ENCODE results near the gene AGER.
"Not testable (repeated sequence)": the region's sequence is repeated elsewhere in the genome, so short reads cannot be mapped to it uniquely, and the experiment has no call there.

Gene AGER

DNA sequence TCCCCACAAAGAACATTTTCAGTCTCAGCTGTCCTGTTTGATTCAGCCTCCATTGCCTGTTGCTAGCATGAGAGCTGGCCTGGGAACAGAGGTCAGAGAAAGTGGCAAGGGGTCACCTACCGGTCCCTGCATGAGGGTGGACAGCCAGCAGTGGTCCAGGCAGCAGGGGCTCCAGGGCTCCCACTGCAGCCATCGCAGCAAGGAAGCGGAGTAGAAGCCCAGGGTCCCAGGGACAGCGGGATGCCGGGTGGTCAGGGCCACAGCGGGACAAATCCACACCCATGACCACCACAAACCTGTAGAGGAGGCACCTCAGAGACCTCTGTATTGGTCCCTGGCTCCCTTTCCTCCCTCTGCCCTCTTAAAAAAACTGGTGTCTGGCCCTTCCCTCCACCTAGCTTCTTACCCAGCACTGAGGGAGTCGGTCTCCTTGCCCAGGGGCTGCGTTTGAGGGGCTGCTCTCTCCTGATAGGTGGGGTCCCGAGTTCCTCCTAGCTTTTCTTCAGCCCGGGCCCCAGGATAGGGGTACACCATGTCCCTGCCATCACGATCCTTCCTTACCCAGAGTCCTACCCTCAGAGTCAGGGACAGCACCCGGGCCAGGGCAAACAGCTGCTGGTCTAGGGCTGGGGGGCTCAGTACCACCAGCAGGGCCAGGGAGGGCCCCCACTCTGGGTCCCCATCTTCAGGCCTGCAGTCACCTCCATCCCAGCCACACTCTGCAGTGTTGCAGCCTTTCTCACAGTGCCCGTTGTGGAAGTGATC is 16.8 kb upstream of the AGER start:
- no peak for TF ChIP-seq Cebpa-rat (IDR thresholded peaks at IDR 0.05)
- Histone ChIP-seq H3K27me3 (no peaks in the 10 kb centered on the region), H3K4me1 (peaks cover 14% of the 10 kb centered on the region), H4K20me1 (no peaks in the 10 kb centered on the region), H3K36me3 (no peaks in the 10 kb centered on the region), H3K4me2 (no peak overlapping the region), H3K4me3 (no peak overlapping the region), H3K27ac (no peak overlapping the region), H3K9me3 (no peaks in the 10 kb centered on the region), H3K9ac (0 out of 2 replicates have a peak overlapping the region, but pooled peaks have one; percentile 19)

DNA sequence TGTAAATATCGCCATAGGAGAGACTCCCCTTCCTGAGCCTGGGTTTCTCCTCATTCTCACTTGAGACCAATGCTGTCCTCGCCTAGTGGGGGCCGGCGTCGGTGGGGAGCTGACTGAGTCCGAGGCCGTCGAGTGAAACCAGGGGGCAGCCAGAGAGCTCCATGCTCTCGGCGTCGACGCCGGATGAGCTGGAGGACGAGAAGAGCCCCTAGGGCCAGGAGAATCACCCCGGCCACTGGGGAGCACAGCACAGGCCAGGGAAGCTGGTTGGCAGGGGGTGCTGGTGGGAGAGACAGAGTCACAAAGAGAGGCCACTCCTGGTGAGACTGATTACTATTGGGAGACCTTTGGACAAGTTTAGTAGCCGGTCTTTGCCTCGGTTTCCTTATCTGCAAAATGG is 14.8 kb upstream of the AGER start:
- H3K4me1 ChIP-seq = peaks cover 29% of the 10 kb centered on the region
- H3K27ac ChIP-seq = no peak overlapping the region
- no peak for TF ChIP-seq Cebpa-rat (IDR thresholded peaks at IDR 0.05)
- no peak overlapping the region for H3K4me3 ChIP-seq
- no peaks in the 10 kb centered on the region for H4K20me1 ChIP-seq
- no peak overlapping the region for H3K4me2 ChIP-seq
- no peak overlapping the region for H3K9ac ChIP-seq
- H3K27me3 ChIP-seq = no peaks in the 10 kb centered on the region
- no peaks in the 10 kb centered on the region for H3K9me3 ChIP-seq
- H3K36me3 ChIP-seq = no peaks in the 10 kb centered on the region

DNA sequence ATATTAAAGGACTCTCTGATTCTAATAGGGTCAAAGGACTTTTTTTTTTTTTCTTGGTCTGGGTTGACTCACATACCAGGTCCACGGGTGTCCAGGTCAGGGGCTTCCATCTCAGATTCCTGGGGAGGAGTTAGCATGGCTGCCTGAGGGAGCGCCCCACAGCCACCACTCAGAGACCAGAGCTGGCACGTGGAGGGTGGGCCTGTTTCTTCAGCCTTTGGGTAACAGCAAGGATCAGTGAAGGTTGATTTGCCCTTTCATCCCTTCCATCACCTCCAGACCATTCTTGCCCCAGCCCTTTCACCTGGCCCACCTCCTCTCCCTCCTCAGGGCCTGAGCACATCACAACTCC is 14.3 kb upstream of the AGER start:
- H3K9ac ChIP-seq = no peak overlapping the region
- H3K36me3 ChIP-seq = no peaks in the 10 kb centered on the region
- no peaks in the 10 kb centered on the region for H3K9me3 ChIP-seq
- H3K27ac ChIP-seq = no peak overlapping the region
- peaks cover 34% of the 10 kb centered on the region for H3K4me1 ChIP-seq
- H3K4me3 ChIP-seq = no peak overlapping the region
- no peaks in the 10 kb centered on the region for H3K27me3 ChIP-seq
- no peak overlapping the region for H3K4me2 ChIP-seq
- no peaks in the 10 kb centered on the region for H4K20me1 ChIP-seq
- TF ChIP-seq Cebpa-rat (IDR thresholded peaks at IDR 0.05) = no peak

DNA sequence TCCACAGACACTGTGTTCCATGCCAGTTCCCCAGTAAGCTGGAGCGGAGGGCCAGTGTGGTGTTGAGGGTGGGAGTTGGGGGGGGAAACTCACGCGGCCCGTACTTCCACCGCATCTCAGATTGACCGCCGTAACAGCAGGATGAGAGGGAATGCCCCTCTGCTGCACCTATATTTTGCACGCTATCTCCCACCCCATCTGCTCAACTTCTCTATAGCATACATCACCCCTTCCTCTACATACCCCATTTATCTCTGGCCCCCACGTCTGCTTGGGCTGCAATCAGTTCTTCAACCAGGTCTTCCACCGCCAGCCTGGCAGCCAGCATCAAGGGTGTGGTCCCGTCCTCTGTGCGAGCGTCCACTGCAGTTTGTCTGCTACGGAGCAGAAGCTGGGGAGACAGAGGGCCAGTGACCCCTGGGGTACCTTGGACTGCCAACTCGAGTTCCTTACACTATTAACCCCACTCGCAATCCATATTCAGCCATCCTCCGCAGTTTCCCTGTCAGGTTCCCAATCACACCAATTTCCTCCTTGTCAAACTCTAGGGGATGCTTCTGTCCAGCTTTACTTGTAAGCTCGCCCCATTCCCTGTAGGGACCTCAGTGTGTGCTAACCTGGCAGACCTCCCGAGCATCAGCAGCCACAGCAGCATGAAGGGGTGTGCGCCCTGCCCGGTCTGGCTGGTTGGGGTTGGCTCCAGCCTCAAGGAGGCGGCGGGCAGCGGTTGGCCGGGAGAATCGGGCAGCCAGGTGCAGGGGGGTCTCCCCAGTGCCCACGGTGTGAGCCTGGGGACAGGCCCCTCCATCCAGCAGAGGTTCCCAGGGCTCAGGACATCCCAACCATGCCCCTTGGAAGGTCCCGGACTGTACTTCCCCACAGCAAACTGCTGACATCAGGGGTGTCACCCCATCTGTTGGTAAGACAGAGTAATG is 12.9 kb upstream of the AGER start:
- Histone ChIP-seq H3K36me3 (no peaks in the 10 kb centered on the region), H3K9ac (peak overlapping the region; percentile 84), H3K4me3 (peak overlapping the region; percentile 72), H3K4me2 (peak overlapping the region; percentile 97), H3K4me1 (peaks cover 45% of the 10 kb centered on the region), H3K27ac (peak overlapping the region; percentile 86), H3K9me3 (no peaks in the 10 kb centered on the region), H3K27me3 (no peaks in the 10 kb centered on the region), H4K20me1 (no peaks in the 10 kb centered on the region)
- TF ChIP-seq Cebpa-rat (IDR thresholded peaks at IDR 0.05) = no peak

DNA sequence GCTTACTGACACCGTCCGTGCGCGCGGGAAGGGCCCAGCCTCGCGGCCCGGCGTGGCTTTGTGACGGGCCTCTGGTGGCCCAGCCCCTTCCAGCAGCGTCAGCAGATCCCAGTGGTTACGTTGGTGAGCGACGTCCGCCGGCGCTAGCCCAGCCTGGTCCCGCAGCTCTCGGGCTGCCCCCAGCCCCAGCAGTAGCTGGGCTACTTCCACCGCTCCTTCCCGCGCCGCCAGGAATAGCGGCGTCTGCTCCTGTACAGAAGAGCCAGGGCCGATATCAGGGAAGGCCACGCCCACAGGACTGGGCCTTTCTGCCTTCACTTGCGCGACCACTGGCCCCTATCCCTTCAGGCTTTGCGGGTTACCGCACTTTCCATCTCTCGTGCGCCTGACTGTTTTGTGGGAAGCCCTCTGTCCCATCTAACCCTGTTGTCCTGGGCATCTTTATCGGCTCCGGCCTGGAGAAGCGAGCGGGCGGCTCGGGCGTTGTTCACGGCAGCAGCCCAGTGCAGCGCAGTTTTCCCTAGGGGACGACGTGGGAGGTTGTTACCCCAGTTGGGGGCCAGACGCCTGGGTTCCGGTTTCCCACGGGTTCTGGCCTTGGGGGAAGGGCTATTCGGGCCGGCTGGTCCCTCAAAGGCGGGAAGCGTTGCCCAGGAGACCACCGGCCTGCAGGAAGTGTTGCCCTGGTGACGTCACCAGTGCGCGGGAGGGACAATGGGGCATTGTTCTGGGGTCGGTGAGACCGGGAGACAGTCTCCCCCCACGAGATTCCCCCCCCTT is 12.0 kb upstream of the AGER start:
- Histone ChIP-seq H3K4me1 (peaks cover 54% of the 10 kb centered on the region), H4K20me1 (no peaks in the 10 kb centered on the region), H3K27me3 (no peaks in the 10 kb centered on the region), H3K9ac (peak overlapping the region; percentile 84), H3K36me3 (no peaks in the 10 kb centered on the region), H3K4me3 (peak overlapping the region; percentile 72), H3K9me3 (no peaks in the 10 kb centered on the region), H3K27ac (peak overlapping the region; percentile 86), H3K4me2 (peak overlapping the region; percentile 97)
- no peak for TF ChIP-seq Cebpa-rat (IDR thresholded peaks at IDR 0.05)

DNA sequence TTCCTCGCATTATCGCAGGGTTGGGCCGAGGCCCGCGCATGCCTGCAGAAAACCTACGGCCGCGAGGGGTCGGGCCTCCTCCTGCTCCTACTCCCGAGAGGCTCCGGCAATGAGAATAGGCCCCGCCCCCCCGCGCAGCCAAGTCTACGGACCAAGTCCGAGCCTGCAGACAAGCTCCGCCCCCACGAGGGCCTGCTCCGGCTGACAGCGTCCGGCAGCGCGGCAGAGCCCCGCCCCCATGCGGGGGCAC is 11.5 kb upstream of the AGER start:
- H3K4me1 ChIP-seq = peaks cover 58% of the 10 kb centered on the region
- no peaks in the 10 kb centered on the region for H3K36me3 ChIP-seq
- no peak for TF ChIP-seq Cebpa-rat (IDR thresholded peaks at IDR 0.05)
- peak overlapping the region; percentile 84 for H3K9ac ChIP-seq
- H3K27me3 ChIP-seq = no peaks in the 10 kb centered on the region
- H3K27ac ChIP-seq = peak overlapping the region; percentile 86; the same call in 1 of the 2 replicates
- H4K20me1 ChIP-seq = no peaks in the 10 kb centered on the region
- peak overlapping the region; percentile 72 for H3K4me3 ChIP-seq
- H3K4me2 ChIP-seq = peak overlapping the region; percentile 99
- no peaks in the 10 kb centered on the region for H3K9me3 ChIP-seq

DNA sequence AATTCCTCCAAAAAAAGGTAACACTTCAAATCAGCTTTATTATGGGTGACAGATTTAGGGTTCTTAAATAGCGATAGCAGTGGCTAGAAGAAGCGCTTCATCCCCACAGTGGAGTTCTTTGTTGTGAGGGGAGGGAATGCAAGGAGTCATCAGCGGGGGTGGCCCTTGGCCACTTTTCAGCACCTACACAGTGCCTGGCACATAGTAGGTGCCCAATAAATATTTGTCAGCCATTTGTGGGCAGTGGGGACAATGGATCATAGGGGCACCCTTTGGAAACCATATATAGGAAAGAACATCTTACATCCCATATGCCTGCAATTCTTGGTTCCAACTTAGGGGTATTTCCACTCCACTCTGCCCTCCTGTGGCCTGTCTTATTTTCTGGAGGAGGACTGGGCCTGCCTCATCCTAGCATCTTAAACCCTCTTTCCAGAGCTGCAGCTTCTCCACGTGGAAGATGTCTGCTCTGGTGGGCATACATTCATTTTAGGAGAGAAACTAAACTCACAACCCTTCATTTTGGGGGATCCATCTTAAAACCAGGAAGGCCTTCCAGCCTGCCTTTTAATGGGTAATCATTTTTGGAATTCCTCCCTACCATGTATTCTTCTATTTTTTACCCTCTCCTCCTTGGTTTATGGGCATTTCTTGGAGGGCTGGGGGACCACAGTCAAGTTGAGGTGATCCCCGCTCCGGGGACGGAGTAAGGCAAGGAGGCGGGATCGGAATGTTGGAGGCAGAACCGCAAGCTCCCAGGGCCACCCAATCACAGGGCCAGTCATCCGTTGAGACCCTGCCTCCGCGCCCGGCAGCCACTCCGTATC is 11.0 kb upstream of the AGER start:
- Histone ChIP-seq H3K9ac (peak overlapping the region; percentile 81), H3K4me2 (peak overlapping the region; percentile 99), H4K20me1 (no peaks in the 10 kb centered on the region), H3K36me3 (no peaks in the 10 kb centered on the region), H3K4me1 (peaks cover 58% of the 10 kb centered on the region), H3K27me3 (no peaks in the 10 kb centered on the region), H3K9me3 (no peaks in the 10 kb centered on the region), H3K4me3 (peak overlapping the region; percentile 72), H3K27ac (peak overlapping the region; percentile 79)
- TF ChIP-seq Cebpa-rat (IDR thresholded peaks at IDR 0.05) = no peak

DNA sequence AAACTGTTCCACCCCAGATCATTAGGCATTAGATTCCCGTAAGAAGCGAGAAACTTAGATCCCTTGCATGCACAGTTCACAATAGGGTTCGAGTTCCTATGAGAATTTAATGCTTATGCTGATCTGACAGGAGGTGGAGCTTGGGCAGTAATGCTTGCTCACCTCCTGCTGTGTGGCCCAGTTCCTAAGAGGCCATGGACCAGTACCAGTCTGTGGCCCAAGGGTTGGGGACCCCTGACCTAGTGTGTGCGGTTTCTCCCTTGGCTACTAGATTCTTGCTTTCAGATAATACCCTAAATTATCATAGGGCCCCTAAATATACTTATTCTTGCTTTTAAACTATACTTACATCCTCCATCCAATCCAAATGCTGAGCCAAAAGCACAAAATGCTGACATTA is 10.3 kb upstream of the AGER start:
- H3K4me3 ChIP-seq = peak overlapping the region; percentile 72; the same call in 1 of the 2 replicates
- H3K4me2 ChIP-seq = peak overlapping the region; percentile 99
- no peaks in the 10 kb centered on the region for H3K27me3 ChIP-seq

DNA sequence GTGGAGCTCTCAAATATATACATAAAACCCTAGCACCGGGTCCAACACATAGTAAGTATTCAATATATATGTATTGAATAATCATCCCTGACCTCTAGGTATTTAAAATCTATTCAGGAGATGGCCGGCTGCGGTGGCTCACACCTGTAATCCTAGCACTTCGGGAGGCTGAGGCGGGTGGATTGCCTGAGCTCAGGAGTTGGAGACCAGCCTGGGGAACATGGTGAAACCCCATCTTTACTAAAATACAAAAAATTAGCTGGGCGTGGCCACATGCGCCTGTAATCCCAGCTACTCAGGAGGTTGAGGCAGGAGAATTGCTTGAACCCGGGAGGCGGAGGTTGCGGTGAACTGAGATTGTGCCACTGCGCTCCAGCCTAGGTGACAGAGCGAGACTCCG is 9.0 kb upstream of the AGER start:
- not testable (repeated sequence) for H3K27me3 ChIP-seq

More for the DNA sequence above, 10.3 kb upstream of the AGER start:
- peak overlapping the region; percentile 81; the same call in 1 of the 2 replicates for H3K9ac ChIP-seq
- H3K4me1 ChIP-seq = peaks cover 58% of the 10 kb centered on the region
- H3K27ac ChIP-seq = peak overlapping the region; percentile 79
- no peaks in the 10 kb centered on the region for H3K9me3 ChIP-seq
- no peaks in the 10 kb centered on the region for H4K20me1 ChIP-seq
- H3K36me3 ChIP-seq = no peaks in the 10 kb centered on the region
- no peak for TF ChIP-seq Cebpa-rat (IDR thresholded peaks at IDR 0.05)

More for the DNA sequence above, 9.0 kb upstream of the AGER start:
- not testable (repeated sequence) for H4K20me1 ChIP-seq, H3K36me3 ChIP-seq, H3K9me3 ChIP-seq
- Histone ChIP-seq H3K9ac (peak overlapping the region; percentile 85), H3K4me1 (peaks cover 70% of the 10 kb centered on the region), H3K27ac (peak overlapping the region; percentile 95), H3K4me3 (peak overlapping the region; percentile 80), H3K4me2 (peak overlapping the region; percentile 99)
